GM12891 (cell line): Measurements from ENCODE around the gene PSAP.

ENCODE experiments used
- POLR2A ChIP-seq: IDR thresholded peaks from 2 replicates; pipeline ENCODE4 v1.6.1; 2011; ENCODE audit warnings: low read depth, low read length, control low read depth
- POLR2AphosphoS5 ChIP-seq: IDR thresholded peaks from 2 replicates; pipeline ENCODE4 v1.6.1; 2011; ENCODE audit warnings: low read depth, low read length, control low read depth
- POU2F2 ChIP-seq: IDR thresholded peaks from 2 replicates; pipeline ENCODE4 v1.6.1; 2011; ENCODE audit warnings: low read depth, mild to moderate bottlenecking, control low read depth, low read length, moderate library complexity
- SPI1 ChIP-seq: IDR thresholded peaks from 2 replicates; pipeline ENCODE4 v1.6.1; 2011; ENCODE audit warnings: low read depth, low read length, control low read depth
- TAF1 ChIP-seq: IDR thresholded peaks from 2 replicates; pipeline ENCODE4 v1.6.1; 2011; ENCODE audit warnings: low read depth, low read length, control low read depth

GRCh38 chr10:71844695-71845094, 6.4 kb downstream of the PSAP start:
- no peak for TF ChIP-seq TAF1
- no peak for TF ChIP-seq POLR2A
- no peak for TF ChIP-seq POLR2AphosphoS5
- no peak for TF ChIP-seq SPI1
- TF ChIP-seq POU2F2, result no peak
